Fibroblast of mammary gland (primary cell): ENCODE data around the gene MAPRE2.

ENCODE experiments used
- DNase-seq: peaks from one replicate; pipeline ENCODE4 v3.0.0-alpha.2; 2010; ENCODE audit warnings: low read depth
- H3K4me3 ChIP-seq: 2 replicates; pipeline ENCODE4 v1.5.1; 2011; ENCODE audit warnings: low read depth, mild to moderate bottlenecking, low read length, moderate library complexity; ENCODE audit not compliant: control insufficient read depth
- TF ChIP-seq, protein P1 (sequence below): conservative IDR thresholded peaks from 2 replicates; pipeline ENCODE4 v1.5.1; 2011; ENCODE audit warnings: low read depth, low read length, inconsistent platforms; ENCODE audit not compliant: control insufficient read depth, insufficient read depth

The MAPRE2 gene

DNA sequence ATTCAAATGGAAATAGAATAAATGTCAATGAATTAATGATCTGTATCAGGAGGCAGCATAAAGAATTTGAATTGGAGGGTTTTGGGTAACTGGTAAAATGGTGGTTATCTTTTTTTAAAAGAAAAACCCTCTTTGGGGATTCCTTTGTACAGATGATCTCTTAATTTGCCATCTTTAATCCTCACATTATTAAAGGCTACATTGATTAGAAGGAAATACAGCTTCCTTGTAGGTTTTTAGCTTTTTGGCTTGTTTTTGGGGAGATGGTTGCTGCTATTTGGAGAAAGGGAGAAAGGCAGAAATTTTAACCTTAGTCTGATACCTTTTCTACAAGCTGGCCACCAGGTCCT lies 600 bp upstream of the MAPRE2 start:
- TF ChIP-seq, protein P1, sequence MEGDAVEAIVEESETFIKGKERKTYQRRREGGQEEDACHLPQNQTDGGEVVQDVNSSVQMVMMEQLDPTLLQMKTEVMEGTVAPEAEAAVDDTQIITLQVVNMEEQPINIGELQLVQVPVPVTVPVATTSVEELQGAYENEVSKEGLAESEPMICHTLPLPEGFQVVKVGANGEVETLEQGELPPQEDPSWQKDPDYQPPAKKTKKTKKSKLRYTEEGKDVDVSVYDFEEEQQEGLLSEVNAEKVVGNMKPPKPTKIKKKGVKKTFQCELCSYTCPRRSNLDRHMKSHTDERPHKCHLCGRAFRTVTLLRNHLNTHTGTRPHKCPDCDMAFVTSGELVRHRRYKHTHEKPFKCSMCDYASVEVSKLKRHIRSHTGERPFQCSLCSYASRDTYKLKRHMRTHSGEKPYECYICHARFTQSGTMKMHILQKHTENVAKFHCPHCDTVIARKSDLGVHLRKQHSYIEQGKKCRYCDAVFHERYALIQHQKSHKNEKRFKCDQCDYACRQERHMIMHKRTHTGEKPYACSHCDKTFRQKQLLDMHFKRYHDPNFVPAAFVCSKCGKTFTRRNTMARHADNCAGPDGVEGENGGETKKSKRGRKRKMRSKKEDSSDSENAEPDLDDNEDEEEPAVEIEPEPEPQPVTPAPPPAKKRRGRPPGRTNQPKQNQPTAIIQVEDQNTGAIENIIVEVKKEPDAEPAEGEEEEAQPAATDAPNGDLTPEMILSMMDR: no peak
- H3K4me3 ChIP-seq: no peak overlapping the region
- no peak for DNase-seq

DNA sequence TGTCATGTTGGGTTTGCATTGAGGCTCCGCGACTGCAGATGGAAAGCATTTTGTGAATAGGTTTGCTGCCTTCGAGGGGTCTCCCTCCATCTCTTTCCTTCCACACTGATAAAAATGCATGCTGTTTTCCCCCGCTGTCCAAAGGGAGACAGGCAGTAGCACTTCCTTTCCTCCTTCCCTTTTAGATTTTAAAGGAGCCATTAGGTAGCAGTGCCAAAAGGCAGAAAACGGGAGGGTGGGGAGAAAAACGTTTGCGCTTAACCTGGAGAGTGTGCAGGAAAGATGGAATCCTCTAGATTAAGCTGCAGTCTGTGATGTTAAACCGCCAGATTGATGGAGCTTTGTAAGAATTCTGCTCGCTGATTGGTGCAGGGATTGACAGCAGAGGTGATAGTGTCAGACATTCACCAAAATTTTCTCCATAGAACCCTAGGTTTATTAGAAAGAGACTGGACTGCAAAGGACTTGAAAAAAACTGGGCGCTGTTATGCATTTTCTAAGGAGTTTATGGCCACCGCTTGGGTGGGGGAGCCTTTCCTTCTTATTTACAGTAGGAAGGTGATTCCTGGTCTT lies 688 bp downstream of the MAPRE2 start:
- DNase-seq: no peak
- TF ChIP-seq, protein P1: no peak

DNA sequence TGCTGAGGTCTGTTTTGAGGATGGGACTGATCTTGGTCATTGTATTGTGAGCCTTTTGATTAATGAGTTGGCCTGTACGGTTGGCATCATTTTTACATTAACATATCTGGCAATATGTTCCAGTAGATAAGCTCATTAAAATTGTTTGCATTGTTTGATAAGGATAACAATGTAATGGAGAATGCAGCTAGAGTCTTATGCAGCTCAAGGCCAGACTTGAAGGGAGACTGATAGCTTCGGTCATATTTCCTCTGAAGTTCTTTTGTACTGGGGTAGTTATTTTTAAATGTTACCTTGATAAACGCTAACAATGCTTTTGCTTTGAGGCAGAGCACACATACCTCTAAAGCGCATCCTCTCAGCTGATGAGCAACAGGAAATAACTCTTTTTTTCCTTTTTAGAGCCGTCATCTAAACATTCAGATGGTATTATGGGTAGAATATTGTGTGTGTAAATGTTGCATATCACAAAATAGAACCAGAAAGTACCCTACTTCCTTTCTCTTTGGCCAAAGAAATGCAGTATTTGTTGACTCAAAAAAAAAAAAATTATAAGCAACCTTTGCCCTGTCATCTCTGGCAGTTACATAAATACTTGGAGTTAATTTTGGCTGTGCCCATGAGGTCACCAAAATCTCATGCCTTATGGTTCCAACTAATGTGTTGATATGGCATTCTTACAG lies 1.3 kb downstream of the MAPRE2 start:
- peak overlapping the region; percentile 94 for H3K4me3 ChIP-seq
- no peak for DNase-seq
- TF ChIP-seq, protein P1: no peak

More for the DNA sequence above, 688 bp downstream of the MAPRE2 start:
- peak overlapping the region; percentile 94 for H3K4me3 ChIP-seq

DNA sequence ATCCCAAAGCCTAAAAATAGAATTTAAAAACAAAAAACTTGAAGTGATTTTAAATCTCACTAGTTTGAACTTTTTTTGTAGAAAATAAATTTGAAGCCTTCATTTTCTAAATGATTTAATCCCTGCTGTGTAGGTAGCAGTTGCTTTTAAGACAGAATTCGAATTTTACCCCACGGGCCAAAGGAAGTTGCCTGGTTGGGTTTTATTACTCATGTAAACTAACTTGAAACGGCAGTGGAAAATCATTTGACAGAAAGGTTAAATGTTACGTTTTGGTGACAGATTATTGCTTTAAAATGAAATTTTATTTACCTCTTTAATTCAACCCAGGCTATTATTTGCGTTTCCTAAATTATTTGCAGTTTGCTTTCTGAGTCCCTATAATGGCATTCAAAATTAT lies 2.0 kb downstream of the MAPRE2 start:
- DNase-seq: no peak
- TF ChIP-seq, protein P1: no peak

DNA sequence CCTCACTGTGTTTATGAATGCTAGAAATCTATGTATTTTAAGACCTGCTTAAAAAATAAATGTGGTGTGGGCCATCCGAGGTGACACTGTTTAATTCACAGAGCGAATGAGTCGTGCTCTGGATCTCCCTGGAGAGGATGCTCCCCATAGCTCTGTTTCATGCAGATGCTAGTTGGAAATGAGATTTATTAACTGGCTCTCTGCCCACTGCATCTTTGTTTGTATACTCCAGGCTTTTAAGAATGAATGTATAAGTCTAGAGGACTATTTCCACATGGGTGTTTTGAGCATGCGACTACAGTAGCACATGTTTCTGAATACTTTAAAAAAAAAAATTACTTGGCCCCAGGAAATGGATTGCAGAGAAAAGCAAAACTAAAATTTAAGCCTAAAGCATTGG lies 3.9 kb downstream of the MAPRE2 start:
- peak; percentile 73 for DNase-seq
- no peak overlapping the region for H3K4me3 ChIP-seq

More for the DNA sequence above, 2.0 kb downstream of the MAPRE2 start:
- H3K4me3 ChIP-seq: no peak overlapping the region

DNA sequence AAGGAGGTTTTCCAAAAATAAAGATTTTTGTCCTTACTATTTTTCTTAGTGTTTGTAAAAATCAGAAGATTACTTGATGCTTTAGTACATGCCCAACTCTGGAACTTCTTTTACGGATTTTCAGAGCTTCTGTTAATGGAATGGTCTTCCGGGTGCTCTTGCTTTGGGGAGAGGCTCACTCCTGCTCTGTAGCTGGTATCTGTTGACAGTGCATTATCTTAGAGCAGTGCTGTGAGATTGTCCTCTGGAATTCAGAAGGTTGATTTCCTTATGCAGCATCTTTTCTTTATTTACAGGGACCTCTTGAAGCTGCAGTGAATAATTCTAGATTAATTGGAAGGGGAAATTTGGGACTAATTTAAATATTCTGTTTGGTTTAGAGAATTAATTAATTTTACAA lies 4.6 kb downstream of the MAPRE2 start:
- no peak for DNase-seq
- H3K4me3 ChIP-seq: no peak overlapping the region
- TF ChIP-seq, protein P1: no peak

More for the DNA sequence above, 3.9 kb downstream of the MAPRE2 start:
- TF ChIP-seq, protein P1: no peak

DNA sequence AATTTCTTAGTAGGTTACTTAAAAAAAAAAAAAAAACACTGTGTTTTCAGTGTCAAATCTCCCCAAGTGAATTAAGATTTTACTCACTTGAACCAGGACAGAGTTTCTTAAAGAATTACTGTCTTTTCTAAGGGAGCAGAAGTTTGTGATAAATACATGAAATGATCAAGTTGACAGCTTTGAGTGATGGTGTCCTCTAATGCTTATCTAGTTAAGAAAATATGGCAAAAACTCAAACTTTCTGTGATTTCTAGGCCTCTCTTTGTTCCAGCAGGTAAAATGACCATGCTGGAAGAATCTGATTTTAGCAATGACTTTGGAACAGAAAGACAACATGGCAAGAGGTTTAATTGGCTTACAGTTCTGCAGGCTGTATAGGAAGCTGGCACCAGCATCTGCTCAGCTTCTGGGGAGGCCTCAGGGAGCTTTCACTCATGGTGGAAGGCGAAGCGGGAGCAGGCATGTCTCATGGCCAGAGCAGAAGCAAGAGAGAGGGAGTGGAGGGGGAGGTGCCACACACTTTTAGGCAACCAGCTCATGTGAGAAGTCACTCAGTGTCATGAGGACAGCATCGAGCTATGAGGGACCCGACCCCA lies 6.6 kb downstream of the MAPRE2 start:
- DNase-seq: no peak
- no peak overlapping the region for H3K4me3 ChIP-seq
- TF ChIP-seq, protein P1: no peak
